ENCODE measurements around the gene C11orf91.
"Not testable (repeated sequence)": the region's sequence is repeated elsewhere in the genome, so short reads cannot be mapped to it uniquely, and the experiment has no call there.

The C11orf91 gene, protein sequence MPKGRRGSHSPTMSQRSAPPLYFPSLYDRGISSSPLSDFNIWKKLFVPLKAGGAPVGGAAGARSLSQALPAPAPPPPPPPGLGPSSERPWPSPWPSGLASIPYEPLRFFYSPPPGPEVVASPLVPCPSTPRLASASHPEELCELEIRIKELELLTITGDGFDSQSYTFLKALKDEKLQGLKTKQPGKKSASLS

DNA sequence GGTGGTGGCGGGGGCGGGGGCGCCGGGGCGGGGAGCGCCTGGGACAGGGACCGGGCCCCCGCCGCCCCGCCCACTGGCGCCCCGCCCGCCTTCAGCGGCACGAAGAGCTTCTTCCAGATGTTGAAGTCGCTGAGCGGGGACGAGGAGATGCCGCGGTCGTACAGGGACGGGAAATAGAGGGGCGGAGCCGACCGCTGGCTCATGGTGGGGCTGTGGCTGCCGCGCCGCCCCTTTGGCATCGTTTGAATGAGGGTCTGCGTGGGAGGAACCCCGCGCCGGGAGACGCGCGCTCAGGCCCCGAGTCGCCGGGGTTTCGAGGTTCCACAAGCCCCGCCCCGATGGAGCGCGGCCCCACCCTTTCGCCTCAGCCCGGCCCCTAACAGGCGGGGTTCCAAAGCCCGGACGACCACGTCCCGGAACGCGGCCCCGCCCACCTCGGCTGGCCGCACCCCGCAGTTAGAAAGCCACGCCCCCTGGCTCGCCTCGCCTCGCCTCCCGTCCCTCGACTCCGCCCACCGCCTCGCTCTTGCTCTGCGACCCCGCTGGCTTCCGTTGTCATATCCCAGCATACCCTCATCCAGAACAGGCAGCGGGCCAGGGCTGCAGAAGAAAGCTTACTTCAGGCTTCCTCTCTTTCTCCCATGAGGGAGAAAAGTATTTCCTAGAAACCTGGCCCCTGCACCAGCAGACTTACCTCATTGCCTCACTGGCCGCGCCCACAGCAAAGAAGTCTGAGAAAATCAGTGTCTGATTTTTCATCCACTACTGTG, at the start of gene C11orf91:
TSS of gene C11orf91 (minus strand) at position 325 of the 770 bp plus-strand sequence. CDS start at position 239, 86 bp downstream.
- DNase-seq: peak; percentile 96

DNA sequence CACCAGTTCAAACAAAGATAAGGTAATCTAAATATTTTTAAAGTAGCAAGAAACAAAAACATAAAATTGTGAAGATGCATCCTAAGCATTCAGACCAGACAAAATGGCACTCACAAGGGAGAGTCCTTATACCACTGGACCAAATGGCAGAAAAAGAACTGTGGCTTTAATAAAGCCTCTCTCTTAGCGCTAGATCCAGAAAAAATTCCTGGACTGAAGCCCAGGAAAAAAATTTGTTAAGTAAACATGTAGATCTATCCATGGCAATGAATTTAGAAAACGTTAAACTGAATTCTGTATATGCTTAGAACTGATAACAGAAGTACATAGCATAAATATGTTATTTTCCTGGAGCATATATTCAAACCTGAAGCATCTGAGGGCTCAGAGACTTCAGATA, 47.4 kb upstream of the C11orf91 start:
- no peak for DNase-seq

GRCh38 chr11:33743291-33743690, 42.7 kb upstream of the C11orf91 start:
- no peak for DNase-seq

- no peak for DNase-seq
Measured at GRCh38 chr11:33742249-33742851, 41.7 kb upstream of the C11orf91 start.

DNA sequence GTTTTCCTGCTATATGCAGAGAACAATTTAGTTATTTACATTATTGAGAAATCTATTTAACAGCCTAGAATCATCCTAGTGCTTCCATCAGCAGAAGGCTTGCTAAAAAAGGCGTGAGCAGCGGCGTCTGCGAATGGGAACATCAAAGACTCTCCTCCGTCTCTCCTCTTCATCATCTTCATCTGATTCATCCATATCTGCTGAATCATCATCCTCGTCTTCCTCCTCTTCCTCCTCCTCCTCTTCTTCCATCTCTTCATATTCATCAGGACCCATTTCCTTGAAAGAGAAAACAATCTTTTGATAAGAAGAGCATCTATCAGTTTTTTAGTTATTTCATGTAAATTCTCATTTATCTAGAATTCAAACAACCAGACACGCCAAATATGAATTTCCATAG, 41.2 kb upstream of the C11orf91 start:
- DNase-seq: no peak

DNA sequence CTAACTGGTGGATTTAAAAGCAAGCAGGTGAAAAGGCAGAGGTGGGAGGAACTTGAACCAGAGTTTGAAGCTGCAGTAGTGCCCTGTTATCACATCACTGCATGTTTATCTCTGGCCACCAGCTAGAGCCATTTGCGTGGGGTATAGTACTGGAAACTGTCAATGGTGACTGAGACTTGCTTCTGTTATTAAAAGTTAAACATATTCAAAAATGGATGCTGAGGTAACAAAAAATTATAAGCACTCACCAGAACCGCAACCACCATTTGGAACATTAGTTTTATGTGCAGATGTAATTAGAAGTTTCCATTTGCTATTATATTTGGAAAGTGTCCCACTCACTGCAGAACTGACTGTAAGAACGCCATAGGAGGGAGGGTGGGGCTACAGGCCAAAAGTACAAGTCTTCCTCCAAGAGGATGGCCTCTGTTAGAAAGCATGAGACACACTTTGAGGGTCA, 36.8 kb upstream of the C11orf91 start:
- DNase-seq: no peak

- DNase-seq: peak; percentile 92
Measured at GRCh38 chr11:33736148-33736812, 35.7 kb upstream of the C11orf91 start, which contains the start of gene CD59. Gene CD59, minus strand, starts transcription at chr11:33736423. Its CDS starts 13,978 bp downstream, at chr11:33722445.

DNA sequence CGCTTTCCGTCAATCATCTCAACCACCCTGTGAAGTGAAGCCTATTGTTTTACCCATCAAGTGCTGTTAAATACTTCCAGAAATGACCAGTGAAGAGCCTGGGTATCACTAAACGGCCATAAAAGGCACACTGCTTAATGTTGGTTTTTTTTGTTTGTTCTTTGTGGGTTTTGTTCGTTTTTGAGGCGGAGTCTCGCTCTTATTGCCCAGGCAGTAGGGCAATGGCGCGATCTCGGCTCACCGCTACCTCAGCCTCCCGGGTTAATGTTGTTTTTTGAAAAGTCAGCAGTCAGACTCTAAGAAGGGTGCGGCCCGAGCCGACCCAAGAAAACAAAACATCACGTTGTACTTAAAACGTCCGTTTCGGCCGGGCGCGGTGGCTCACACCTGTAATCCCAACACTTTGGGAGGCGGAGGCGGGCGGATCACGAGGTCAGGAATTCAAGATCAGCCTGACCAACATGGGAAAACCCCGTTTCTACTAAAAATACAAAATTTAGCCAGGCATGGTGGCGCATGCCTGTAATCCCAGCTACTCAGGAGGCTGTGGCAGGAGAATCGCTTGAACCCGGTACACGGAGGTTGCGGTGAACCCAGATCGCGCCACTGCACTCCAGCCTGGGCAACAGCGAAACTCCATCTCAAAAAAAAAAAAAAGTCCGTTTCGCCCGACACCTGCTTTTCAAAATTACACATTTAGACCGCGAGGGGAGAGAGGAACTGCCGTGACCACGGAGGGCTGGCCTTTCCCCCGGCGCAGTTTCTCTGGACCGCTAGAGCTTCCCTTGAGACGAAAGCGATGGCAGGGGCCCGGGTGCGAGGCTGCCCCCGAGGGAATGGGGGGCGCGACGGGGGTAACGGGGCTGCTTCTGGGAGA, 34.9 kb upstream of the C11orf91 start:
- peak; percentile 38 for DNase-seq

- peak; percentile 36 for DNase-seq
Measured at GRCh38 chr11:33734441-33735270, 34.0 kb upstream of the C11orf91 start.

DNA sequence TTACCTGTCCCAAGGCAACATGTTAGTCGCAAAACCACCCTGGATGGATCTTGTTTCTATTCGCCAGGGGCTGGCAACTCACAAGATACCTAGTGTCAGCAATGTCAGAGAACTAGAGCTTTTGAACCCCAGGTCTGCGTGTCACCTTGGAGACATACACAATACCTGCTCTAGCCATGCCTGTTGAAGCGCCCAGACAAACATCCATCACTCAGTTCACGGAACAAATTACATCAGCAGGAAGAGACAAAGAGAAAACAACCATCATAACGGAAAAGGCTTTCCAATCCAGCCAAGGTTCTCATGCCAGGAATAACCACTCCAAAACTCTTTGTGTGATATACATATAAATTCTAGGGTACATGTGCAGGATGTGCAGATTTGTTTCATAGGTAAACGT, 33.4 kb upstream of the C11orf91 start:
- no peak for DNase-seq

DNA sequence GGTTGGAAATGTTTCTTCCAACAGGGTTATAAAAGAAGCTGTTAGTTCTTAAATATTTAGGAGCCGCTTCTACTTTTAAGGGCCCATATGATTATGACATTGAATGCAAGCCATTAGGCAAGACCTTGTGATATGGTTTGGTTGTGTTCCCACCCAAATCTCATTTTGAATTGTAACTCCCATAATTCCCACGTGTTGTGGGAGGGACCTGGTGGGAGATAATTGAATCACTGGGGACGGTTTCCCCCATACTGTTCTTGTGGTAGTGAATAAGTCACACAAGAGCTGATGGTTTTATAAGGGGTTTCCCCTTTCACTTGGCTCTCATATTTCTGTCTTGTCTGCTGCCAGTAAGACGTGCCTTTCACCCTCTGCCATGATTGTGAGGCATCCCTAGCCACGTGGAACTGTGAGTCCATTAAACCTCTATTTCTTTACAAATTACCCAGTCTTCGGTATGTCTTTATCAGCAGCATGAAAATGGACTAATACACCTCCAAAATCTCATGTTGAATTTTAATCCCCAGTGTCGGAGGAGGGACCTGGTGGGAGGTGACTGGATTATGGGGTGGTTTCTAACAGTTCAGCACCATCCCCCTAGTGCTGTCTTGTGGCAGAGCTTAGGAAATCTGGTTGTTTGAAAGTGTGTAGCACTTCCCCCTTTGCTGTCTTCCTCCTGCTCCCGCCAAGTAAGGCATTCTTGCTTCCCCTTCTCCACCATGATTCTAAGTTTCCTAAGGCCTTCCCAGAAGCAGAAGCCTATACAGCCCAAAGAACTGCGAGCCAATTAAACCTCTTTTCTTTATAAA, 31.3 kb upstream of the C11orf91 start:
- no peak for DNase-seq

- DNase-seq: no peak
Measured at GRCh38 chr11:33730716-33731115, 30.1 kb upstream of the C11orf91 start.

DNA sequence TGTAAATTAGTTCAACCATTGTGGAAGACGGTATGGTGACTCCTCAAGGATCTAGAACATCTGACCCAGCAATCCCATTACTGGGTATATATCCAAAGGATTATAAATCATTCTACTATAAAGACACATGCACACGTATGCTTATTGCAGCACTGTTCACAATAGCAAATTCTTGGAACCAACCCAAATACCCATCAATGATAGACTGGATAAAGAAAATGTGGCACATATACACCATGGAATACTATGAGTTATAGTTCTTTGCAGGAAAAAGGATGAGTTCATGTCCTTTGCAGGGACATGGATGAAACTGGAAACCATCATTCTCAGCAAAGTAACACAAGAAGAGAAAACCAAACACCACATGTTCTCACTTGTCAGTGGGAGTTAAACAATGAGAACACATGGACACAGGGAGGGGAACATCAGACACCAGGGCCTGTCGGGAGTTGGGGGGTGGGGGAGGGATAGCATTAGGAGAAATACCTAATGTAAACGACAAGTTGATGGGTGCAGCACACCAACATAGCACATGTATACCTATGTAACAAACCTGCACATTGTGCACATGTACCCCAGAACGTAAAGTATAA, 28.5 kb upstream of the C11orf91 start:
- not testable (repeated sequence) for DNase-seq

GRCh38 chr11:33727539-33727938, 26.9 kb upstream of the C11orf91 start:
- not testable (repeated sequence) for DNase-seq

DNA sequence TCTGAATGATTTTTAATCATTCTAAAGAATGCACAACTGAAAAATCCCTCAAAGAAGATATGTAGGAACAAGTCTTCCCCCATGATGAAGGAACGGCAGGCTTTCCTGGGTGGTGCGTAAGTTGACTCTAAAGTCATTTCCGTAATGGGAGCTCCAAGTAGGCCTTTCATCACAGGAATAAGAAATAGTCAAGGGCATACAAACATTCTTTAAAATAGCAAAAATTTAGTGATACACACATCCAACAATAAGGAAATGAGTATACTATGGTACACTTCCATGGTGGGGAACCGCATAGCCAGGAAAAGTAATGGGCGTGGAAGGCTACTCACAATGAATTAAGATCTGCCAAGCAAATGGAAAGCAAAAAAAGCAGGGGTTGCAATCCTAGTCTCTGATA, 24.9 kb upstream of the C11orf91 start:
- DNase-seq: no peak

DNA sequence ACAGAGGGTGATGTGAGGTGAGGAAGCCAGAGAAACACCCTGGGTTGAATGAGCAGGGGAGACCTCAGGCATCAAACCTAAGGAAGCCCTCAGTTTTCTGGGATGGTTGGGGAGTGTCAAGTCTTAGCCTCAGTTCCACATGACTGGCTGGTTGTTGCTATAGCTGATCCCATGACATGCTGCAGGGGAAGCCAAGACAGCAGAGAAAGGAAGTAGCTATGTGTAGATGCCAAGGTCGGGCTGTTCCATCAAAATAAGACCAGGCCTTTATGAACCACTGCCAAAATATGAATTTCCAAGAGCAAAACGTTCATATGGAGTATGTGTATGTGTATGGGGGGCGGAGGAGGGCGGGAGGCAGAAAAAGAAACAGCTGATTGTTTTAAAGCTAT, 24.0 kb upstream of the C11orf91 start:
- DNase-seq: no peak

DNA sequence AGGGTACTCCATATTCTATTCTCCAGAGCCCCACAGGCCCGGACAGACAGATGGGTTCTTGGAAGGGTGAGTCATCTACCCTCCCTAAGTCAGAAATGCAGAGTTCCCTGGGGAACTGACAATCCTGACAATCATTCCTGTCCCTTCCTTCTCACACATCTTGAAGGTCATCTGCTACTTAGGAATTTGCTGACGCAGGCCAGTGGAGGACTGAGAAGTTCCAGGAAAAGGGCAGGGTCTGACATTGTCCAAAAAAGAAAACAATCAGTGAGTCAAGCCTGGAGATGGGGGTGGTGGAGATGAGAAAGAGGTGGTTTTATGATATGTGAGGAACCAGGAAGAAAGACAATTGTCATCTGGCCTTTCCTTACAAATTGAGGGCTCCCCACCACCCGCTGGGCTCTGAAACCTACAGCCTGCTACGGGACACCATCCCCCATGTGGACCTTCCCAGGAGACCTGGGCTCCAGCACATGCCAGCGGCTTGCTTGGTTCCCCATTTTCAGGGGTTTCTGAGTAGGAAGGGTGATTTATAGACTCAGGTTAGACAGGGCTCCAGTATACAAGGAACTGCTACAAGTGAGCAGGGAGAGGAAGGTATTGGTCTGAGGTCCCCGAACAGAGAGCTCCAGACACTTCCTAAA, 22.7 kb upstream of the C11orf91 start:
- DNase-seq: peak; percentile 28

DNA sequence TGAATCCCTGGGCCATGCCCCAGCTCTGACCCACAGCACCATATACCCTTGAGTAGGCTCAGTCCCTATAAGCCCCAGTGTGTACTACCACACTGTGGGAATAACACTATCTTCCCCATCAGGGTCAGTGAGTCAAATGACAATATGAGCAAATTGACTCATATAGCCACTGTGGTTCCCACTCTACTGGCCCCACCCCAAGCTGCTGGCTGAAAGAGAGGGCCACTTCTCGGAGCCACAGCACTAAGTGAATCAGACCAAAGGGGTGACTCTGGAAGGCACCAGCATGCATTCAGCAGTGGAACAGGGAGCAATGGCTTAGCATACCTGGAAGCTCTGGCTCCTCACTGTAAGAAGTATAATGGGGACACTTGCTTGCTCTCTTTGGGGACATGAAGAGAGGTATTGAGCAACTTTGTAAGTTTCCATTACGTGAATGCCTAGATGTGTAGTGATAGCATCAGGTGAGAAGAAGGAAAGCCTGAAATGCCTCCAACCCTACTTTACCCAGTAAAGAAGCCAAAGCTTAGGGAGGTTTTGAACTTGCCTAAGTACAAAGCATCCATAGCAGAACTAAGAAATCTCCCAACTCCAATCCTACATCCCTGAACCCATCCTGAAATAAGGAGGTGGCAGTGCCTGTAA, 22.1 kb upstream of the C11orf91 start:
- no peak for DNase-seq

DNA sequence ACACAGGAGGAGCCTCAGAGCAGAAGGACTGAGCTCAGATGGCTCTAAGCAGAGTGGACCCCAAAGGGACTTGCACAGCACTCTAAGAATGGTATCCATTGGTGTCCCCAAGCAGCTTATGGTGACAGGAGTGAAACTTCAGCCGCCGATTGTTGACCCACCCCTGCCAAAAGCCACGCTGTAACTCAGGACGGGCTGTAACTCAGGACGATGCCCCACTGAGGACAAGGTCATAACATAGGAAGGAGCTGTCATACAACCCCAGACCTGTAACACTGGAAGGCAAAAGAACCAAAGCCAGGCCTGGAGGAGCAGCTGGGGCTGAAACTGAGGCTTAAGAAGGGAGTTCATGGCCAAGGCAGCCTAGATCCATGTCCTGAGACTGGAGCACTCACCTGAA, 21.4 kb upstream of the C11orf91 start:
- DNase-seq: no peak
